DMS114 treated with DMSO at 0.1 percent for 48 hours (cell line): ENCODE measurements around the gene DKKL1.
"Not testable (repeated sequence)": the region's sequence is repeated elsewhere in the genome, so short reads cannot be mapped to it uniquely, and the experiment has no call there.

Experiments used
- DNase-seq: peaks from one replicate; lab custom pipeline; 2025; ENCODE audit not compliant: unreplicated experiment; lab: John Stamatoyannopoulos, UW

DKKL1 gene

GRCh38 chr19:49363268-49364082, at the start of gene DKKL1:
Gene DKKL1 (plus strand): TSS chr19:49363877. CDS start chr19:49363999, 122 bp downstream.
- DNase-seq = peak; percentile 89

- DNase-seq = no peak
These were observed 48.6 kb upstream of the DKKL1 start for GRCh38 chr19:49315111-49315510.

GRCh38 chr19:49316284-49316683, 47.4 kb upstream of the DKKL1 start:
- no peak for DNase-seq

- DNase-seq = no peak
These were observed 45.4 kb upstream of the DKKL1 start for GRCh38 chr19:49318296-49318695.

GRCh38 chr19:49324801-49325576, 38.7 kb upstream of the DKKL1 start, which contains the start of gene SLC6A16:
Gene SLC6A16 (minus strand): TSS chr19:49325191. CDS start chr19:49311347, 13,844 bp downstream.
- no peak for DNase-seq

GRCh38 chr19:49325756-49326155, 37.9 kb upstream of the DKKL1 start:
- not testable (repeated sequence) for DNase-seq

GRCh38 chr19:49326165-49326704, 37.4 kb upstream of the DKKL1 start:
- no peak for DNase-seq

- no peak for DNase-seq
These were observed 35.7 kb upstream of the DKKL1 start for GRCh38 chr19:49327878-49328544.

GRCh38 chr19:49328741-49329140, 34.9 kb upstream of the DKKL1 start:
- DNase-seq = no peak

- not testable (repeated sequence) for DNase-seq
These were observed 32.5 kb upstream of the DKKL1 start for GRCh38 chr19:49331187-49331586.

GRCh38 chr19:49331616-49332055, 32.0 kb upstream of the DKKL1 start:
- DNase-seq = peak; percentile 51

- not testable (repeated sequence) for DNase-seq
These were observed 30.8 kb upstream of the DKKL1 start for GRCh38 chr19:49332691-49333417.

GRCh38 chr19:49333418-49333805, 30.3 kb upstream of the DKKL1 start:
- DNase-seq = no peak

- DNase-seq = no peak
These were observed 29.8 kb upstream of the DKKL1 start for GRCh38 chr19:49333811-49334288.

- no peak for DNase-seq
These were observed 28.4 kb upstream of the DKKL1 start, which contains the start of gene CD37 for GRCh38 chr19:49335071-49335783. Gene CD37 (plus strand): TSS chr19:49335406. CDS start chr19:49335541, 135 bp downstream.

GRCh38 chr19:49335784-49336481, 27.7 kb upstream of the DKKL1 start:
- no peak for DNase-seq

- no peak for DNase-seq
These were observed 27.0 kb upstream of the DKKL1 start for GRCh38 chr19:49336482-49337266.
